GM23338 (cell line): Measurements from ENCODE around the gene ANKFY1. TPM values are rescaled to one million over a fixed set of nuclear protein-coding genes. Genes with fewer than 3 reads are reported as not detected.

Source experiments
- ATAC-seq: fragments of 200-7000 bp; cut with Tn5 transposase; 3 replicates; pipeline ENCODE4 v1.9.1; 2020
- DNase-seq: peaks from one replicate; pipeline ENCODE4 v3.0.0-alpha.2; 2015; ENCODE audit warnings: low spot score
- H2AFZ ChIP-seq: fragments of 200-600 bp; sonication (generic); 2 replicates; pipeline ENCODE4 v1.8.0; 2016; ENCODE audit warnings: antibody characterized with exemption, mild to moderate bottlenecking, moderate library complexity
- H3F3A ChIP-seq: fragments of 200-600 bp; sonication (generic); replicated peaks from 2 replicates; pipeline ENCODE4 v1.8.0; 2017; ENCODE audit warnings: antibody characterized with exemption, mixed run types, low read depth
- H3K27ac ChIP-seq: fragments of 200-600 bp; sonication (generic); 2 replicates; pipeline ENCODE4 v1.6.1; 2016; ENCODE audit warnings: low read depth
- H3K27me3 ChIP-seq: fragments of 200-600 bp; sonication (generic); 2 replicates; pipeline ENCODE4 v1.8.0; 2016; ENCODE audit warnings: mild to moderate bottlenecking, mixed run types, moderate library complexity; ENCODE audit not compliant: insufficient read depth
- H3K36me3 ChIP-seq: fragments of 200-600 bp; sonication (generic); 2 replicates; pipeline ENCODE4 v1.8.0; 2016; ENCODE audit warnings: mild to moderate bottlenecking; ENCODE audit not compliant: insufficient read depth
- H3K4me1 ChIP-seq: fragments of 200-600 bp; sonication (generic); 2 replicates; pipeline ENCODE4 v1.8.0; 2016; ENCODE audit warnings: mild to moderate bottlenecking, moderate library complexity; ENCODE audit not compliant: insufficient read depth
- H3K4me2 ChIP-seq: fragments of 200-600 bp; sonication (generic); 2 replicates; pipeline ENCODE4 v1.7.1; 2017; ENCODE audit warnings: mixed run types
- H3K4me3 ChIP-seq: fragments of 200-600 bp; sonication (generic); 2 replicates; pipeline ENCODE4 v1.6.1; 2016; ENCODE audit warnings: mixed run types
- H3K79me2 ChIP-seq: fragments of 200-600 bp; sonication (generic); replicated peaks from 2 replicates; pipeline ENCODE4 v1.8.0; 2017; ENCODE audit warnings: mild to moderate bottlenecking; ENCODE audit not compliant: insufficient read depth
- H3K9me2 ChIP-seq: fragments of 200-600 bp; sonication (generic); 2 replicates; pipeline ENCODE4 v1.8.0; 2017; ENCODE audit not compliant: insufficient read depth
- H4K20me1 ChIP-seq: fragments of 200-600 bp; sonication (generic); replicated peaks from 2 replicates; pipeline ENCODE4 v1.8.0; 2017; ENCODE audit warnings: mild to moderate bottlenecking; ENCODE audit not compliant: insufficient read depth
- H3K27ac Mint-ChIP-seq: 2 replicates; pipeline ENCODE4 v1.8.0; 2020; ENCODE audit warnings: inconsistent platforms, mild to moderate bottlenecking, moderate library complexity, mixed read lengths
- H3K27me3 Mint-ChIP-seq: 3 replicates; pipeline ENCODE4 v1.8.0; 2022; ENCODE audit warnings: low read depth, mild to moderate bottlenecking, moderate library complexity, mixed read lengths, inconsistent platforms; ENCODE audit not compliant: insufficient read depth, poor library complexity
- H3K36me3 Mint-ChIP-seq: 3 replicates; pipeline ENCODE4 v1.8.0; 2021; ENCODE audit warnings: low read depth, mild to moderate bottlenecking, inconsistent platforms, moderate library complexity, mixed read lengths
- H3K4me1 Mint-ChIP-seq: 3 replicates; pipeline ENCODE4 v1.8.0; 2020; ENCODE audit warnings: mild to moderate bottlenecking, inconsistent platforms, mixed read lengths
- H3K4me3 Mint-ChIP-seq: 3 replicates; pipeline ENCODE4 v1.8.0; 2021; ENCODE audit warnings: moderate library complexity, mild to moderate bottlenecking, inconsistent platforms, mixed read lengths
- H3K9me3 Mint-ChIP-seq: 3 replicates; pipeline ENCODE4 v1.8.0; 2020; ENCODE audit warnings: moderate library complexity, mild to moderate bottlenecking, inconsistent platforms, mixed read lengths
- CREB1 ChIP-seq: fragments of 250-450 bp; sonication (Bioruptor Pico); IDR thresholded peaks from 2 replicates; pipeline ENCODE4 v1.5.0; 2020; ENCODE audit warnings: low read depth, mild to moderate bottlenecking, moderate library complexity
- CTCF ChIP-seq, 2 experiments: fragments of 200-600 bp in 1 of 2; sonication (generic) in 1 of 2; conservative IDR thresholded peaks; 2 replicates each; pipeline versions ENCODE4 v1.5.1 to v1.6.1; 2016 to 2017; ENCODE audit warnings: antibody characterized with exemption in 2 of 2, low read depth in 2 of 2, mild to moderate bottlenecking in 2 of 2, moderate library complexity in 1 of 2
- ETS1 ChIP-seq: IDR thresholded peaks from 2 replicates; pipeline ENCODE4 v1.6.1; 2016; ENCODE audit warnings: antibody characterized with exemption
- EZH2 ChIP-seq: fragments of 200-600 bp; sonication (generic); IDR thresholded peaks from one replicate; pipeline ENCODE4 v1.8.0; 2017; ENCODE audit warnings: antibody characterized with exemption, mild to moderate bottlenecking, low read depth; ENCODE audit not compliant: unreplicated experiment
- EZH2phosphoT487 ChIP-seq: fragments of 200-600 bp; sonication (generic); IDR thresholded peaks from one replicate; pipeline ENCODE4 v1.8.1; 2018; ENCODE audit warnings: antibody characterized with exemption; ENCODE audit not compliant: unreplicated experiment
- NANOG ChIP-seq: IDR thresholded peaks from 2 replicates; pipeline ENCODE4 v1.6.1; 2016; ENCODE audit warnings: antibody characterized with exemption, borderline replicate concordance
- POLR2AphosphoS5 ChIP-seq: IDR thresholded peaks from 2 replicates; pipeline ENCODE4 v1.6.1; 2016; ENCODE audit warnings: antibody characterized with exemption, low read depth
- REST ChIP-seq: IDR thresholded peaks from one replicate; pipeline ENCODE4 v1.6.1; 2018; ENCODE audit warnings: antibody characterized with exemption; ENCODE audit not compliant: unreplicated experiment
- STAT1 ChIP-seq: IDR thresholded peaks from one replicate; pipeline ENCODE4 v1.6.1; 2016; ENCODE audit warnings: antibody characterized with exemption; ENCODE audit not compliant: unreplicated experiment
- ZNF331 ChIP-seq: fragments of 250-450 bp; sonication (Bioruptor Pico); IDR thresholded peaks from 2 replicates; pipeline ENCODE4 v1.5.0; 2020; ENCODE audit warnings: low read depth, mild to moderate bottlenecking, moderate library complexity
- polyA plus RNA-seq: library from polyadenylated mRNA; unstranded; fragments of >200 nt; fragmentation: Nextera tagmentation; extraction: Ambion mirVana; gene quantifications from 2 replicates; pipeline ENCODE4 v1.2.1, GENCODE V29; 2016
- total RNA-seq: library from RNA; depleted of rRNA; stranded (reverse); fragments of >200 nt; shearing (Covaris generic); gene quantifications from 2 replicates; pipeline ENCODE4 v1.2.3, GENCODE V29; 2014

ANKFY1 gene
- total and polyA plus RNA-seq, 2 experiments from 2014 or later, result 12.9 to 44.4 TPM

- TF ChIP-seq NANOG (no peak), ETS1 (no peak), EZH2 (no peak), CREB1 (CRISPR knock-in tag) (no peak), REST (no peak), ZNF331 (no peak)
- Histone ChIP-seq H3F3A (peaks cover 7% of the 10 kb centered on the region), H3K9me2 (no peaks in the 10 kb centered on the region), H3K4me3 (no peak overlapping the region), H4K20me1 (peaks cover 4% of the 10 kb centered on the region), H3K36me3 (peaks cover 40% of the 10 kb centered on the region), H3K27ac (no peak overlapping the region), H3K4me2 (no peak overlapping the region), H2AFZ (no peak overlapping the region), H3K79me2 (0 out of 2 replicates have a peak, but pooled peaks cover 3% of the 10 kb centered on the region), H3K27me3 (no peaks in the 10 kb centered on the region), H3K4me1 (no peaks in the 10 kb centered on the region)
- H3K27me3 Mint-ChIP-seq, result peaks cover 5% of the 10 kb centered on the region
- no peak overlapping the region for H3K4me3 Mint-ChIP-seq
- no peak overlapping the region for H3K27ac Mint-ChIP-seq
- DNase-seq (no peak), ATAC-seq (no peak)
- peaks cover 60% of the 10 kb centered on the region for H3K36me3 Mint-ChIP-seq
- no peaks in the 10 kb centered on the region for H3K4me1 Mint-ChIP-seq
- H3K9me3 Mint-ChIP-seq, result no peaks in the 10 kb centered on the region
Measured at GRCh38 chr17:4204710-4205173, 59.0 kb downstream of the ANKFY1 start.

- Mint-ChIP-seq H3K27ac (no peak overlapping the region), H3K4me1 (no peaks in the 10 kb centered on the region), H3K9me3 (no peaks in the 10 kb centered on the region), H3K36me3 (peaks cover 55% of the 10 kb centered on the region), H3K4me3 (no peak overlapping the region), H3K27me3 (peaks cover 5% of the 10 kb centered on the region)
- DNase-seq, result no peak
- Histone ChIP-seq H4K20me1 (no peaks in the 10 kb centered on the region; the same call in 1 of the 2 replicates), H3K27ac (no peak overlapping the region), H2AFZ (no peak overlapping the region), H3K4me3 (no peak overlapping the region), H3F3A (peaks cover 7% of the 10 kb centered on the region), H3K4me1 (no peaks in the 10 kb centered on the region), H3K27me3 (no peaks in the 10 kb centered on the region), H3K4me2 (no peak overlapping the region), H3K9me2 (no peaks in the 10 kb centered on the region), H3K79me2 (no peaks in the 10 kb centered on the region), H3K36me3 (peaks cover 35% of the 10 kb centered on the region)
- ATAC-seq, result no peak
- no peak for TF ChIP-seq CTCF (conservative IDR thresholded peaks at IDR 0.05; ENCODE audit: low read depth in 2 of 2)
- TF ChIP-seq REST, result no peak
- no peak for TF ChIP-seq EZH2phosphoT487
- no peak for TF ChIP-seq POLR2AphosphoS5
- no peak for TF ChIP-seq STAT1
- TF ChIP-seq NANOG, result no peak
- TF ChIP-seq EZH2, result no peak
Measured at GRCh38 chr17:4204190-4204589, 59.6 kb downstream of the ANKFY1 start.
